ENCODE data around the gene TPPP3.

The TPPP3 gene

GRCh38 chr16:67393111-67393787, at the start of gene TPPP3:
TSS of gene TPPP3 (minus strand) at chr16:67393498. CDS start at chr16:67391111, 2,387 bp downstream.
- peak; percentile 61 for TF ChIP-seq CTCF (conservative IDR thresholded peaks at IDR 0.05; ENCODE audit: low read length)
- peak within 1 kb of the TSS; percentile 39 for H3K4me3 ChIP-seq (ENCODE audit: low read length)
- peak; percentile 69 for DNase-seq (ENCODE audit: low read depth)

GRCh38 chr16:67442581-67443255, 49.4 kb upstream of the TPPP3 start:
- H3K4me3 ChIP-seq (ENCODE audit: low read length), result no peak overlapping the region
- no peak for TF ChIP-seq CTCF (conservative IDR thresholded peaks at IDR 0.05; ENCODE audit: low read length)
- no peak for DNase-seq (ENCODE audit: low read depth)

GRCh38 chr16:67441907-67442306, 48.6 kb upstream of the TPPP3 start:
- no peak for TF ChIP-seq CTCF (conservative IDR thresholded peaks at IDR 0.05; ENCODE audit: low read length)
- DNase-seq (ENCODE audit: low read depth), result no peak
- H3K4me3 ChIP-seq (ENCODE audit: low read length), result no peak overlapping the region

- no peak for TF ChIP-seq CTCF (conservative IDR thresholded peaks at IDR 0.05; ENCODE audit: low read length)
- DNase-seq (ENCODE audit: low read depth), result no peak
- H3K4me3 ChIP-seq (ENCODE audit: low read length), result no peak overlapping the region
These were observed 48.0 kb upstream of the TPPP3 start for GRCh38 chr16:67441271-67441753.

GRCh38 chr16:67438824-67439393, 45.6 kb upstream of the TPPP3 start:
- DNase-seq (ENCODE audit: low read depth), result no peak
- no peak overlapping the region for H3K4me3 ChIP-seq (ENCODE audit: low read length)
- TF ChIP-seq CTCF (conservative IDR thresholded peaks at IDR 0.05; ENCODE audit: low read length), result no peak

- no peak overlapping the region for H3K4me3 ChIP-seq (ENCODE audit: low read length)
- no peak for DNase-seq (ENCODE audit: low read depth)
- no peak for TF ChIP-seq CTCF (conservative IDR thresholded peaks at IDR 0.05; ENCODE audit: low read length)
These were observed 44.9 kb upstream of the TPPP3 start for GRCh38 chr16:67438098-67438791.

Measured in AG10803 (cell line).